ENCODE results near the gene CUX1. TPM values are rescaled to one million over a fixed set of nuclear protein-coding genes. Genes with fewer than 3 reads are reported as not detected.
A peak's percentile ranks its signal among the peaks of the same experiment; 100 is the strongest.

The CUX1 gene
- total RNA-seq, 1 experiment from 2014 or later, result 64.3 TPM

- TF ChIP-seq ATF2 (CRISPR knock-in tag; IDR thresholded peaks at IDR 0.05; ENCODE audit: borderline replicate concordance, low read depth) (no peak), MYBL2 (CRISPR knock-in tag; IDR thresholded peaks at IDR 0.05) (no peak)
Measured at GRCh38 chr7:101974393-101974792, 157.0 kb downstream of the CUX1 start (continued).

- Mint-ChIP-seq H3K36me3 (peaks cover 7% of the 10 kb centered on the region), H3K4me3 (no peak overlapping the region), H3K27ac (no peak overlapping the region), H3K27me3 (ENCODE audit: low read depth) (no peaks in the 10 kb centered on the region), H3K9me3 (peaks cover 7% of the 10 kb centered on the region; the same call in 1 of the 2 replicates), H3K4me1 (peaks cover 35% of the 10 kb centered on the region)
- ATAC-seq (no peak), DNase-seq (ENCODE audit: low spot score) (no peak)
- POLR2A ChIA-PET, result interaction anchor here (0.5 kb wide), 1 partner anchor 14 kb away, joined by 3 read pairs; no protein-coding TSS in a partner anchor
- TF ChIP-seq RORB (CRISPR knock-in tag; IDR thresholded peaks at IDR 0.05), result no peak
- no peak for TF ChIP-seq ATF3 (CRISPR knock-in tag; conservative IDR thresholded peaks at IDR 0.05)
- TF ChIP-seq CREB1 (CRISPR knock-in tag; IDR thresholded peaks at IDR 0.05), result no peak
- TF ChIP-seq IRF2 (CRISPR knock-in tag; IDR thresholded peaks at IDR 0.05; ENCODE audit: borderline replicate concordance, low read depth), result no peak
- TF ChIP-seq GABPB1 (CRISPR knock-in tag; IDR thresholded peaks at IDR 0.05), result no peak
- no peak for TF ChIP-seq CDX4 (CRISPR knock-in tag; IDR thresholded peaks at IDR 0.05; ENCODE audit: borderline replicate concordance)
- TF ChIP-seq ZMAT4 (CRISPR knock-in tag; IDR thresholded peaks at IDR 0.05), result no peak
- peak; percentile 46; the same call in 1 of the 2 replicates for TF ChIP-seq ZNF121 (CRISPR knock-in tag; IDR thresholded peaks at IDR 0.05)
- CTCF ChIA-PET, result no interaction called here
Measured at GRCh38 chr7:101975046-101975445, 157.6 kb downstream of the CUX1 start.

GRCh38 chr7:101976411-101976810, 159.0 kb downstream of the CUX1 start:
- TF ChIP-seq PRDM15 (CRISPR knock-in tag; IDR thresholded peaks at IDR 0.05) (no peak), FOXP1 (CRISPR knock-in tag; IDR thresholded peaks at IDR 0.05; ENCODE audit: borderline replicate concordance) (no peak), ZNF423 (CRISPR knock-in tag; IDR thresholded peaks at IDR 0.05) (no peak), JAZF1 (CRISPR knock-in tag; IDR thresholded peaks at IDR 0.05) (no peak), HMGXB4 (CRISPR knock-in tag; IDR thresholded peaks at IDR 0.05) (no peak), E2F5 (CRISPR knock-in tag; IDR thresholded peaks at IDR 0.05) (no peak), ATF2 (CRISPR knock-in tag; IDR thresholded peaks at IDR 0.05; ENCODE audit: borderline replicate concordance, low read depth) (no peak), IRF2 (CRISPR knock-in tag; IDR thresholded peaks at IDR 0.05; ENCODE audit: borderline replicate concordance, low read depth) (no peak), ZNF281 (CRISPR knock-in tag; IDR thresholded peaks at IDR 0.05) (no peak)
- Mint-ChIP-seq H3K36me3 (peaks cover 3% of the 10 kb centered on the region; the same call in 1 of the 2 replicates), H3K27ac (no peak overlapping the region), H3K4me3 (no peak overlapping the region), H3K9me3 (peaks cover 2% of the 10 kb centered on the region; the same call in 1 of the 2 replicates), H3K4me1 (peaks cover 30% of the 10 kb centered on the region), H3K27me3 (ENCODE audit: low read depth) (no peaks in the 10 kb centered on the region)
- ChIA-PET POLR2A (no interaction called here), CTCF (interaction anchor here (0.7 kb wide), 1 partner anchor 24 kb away, joined by 3 read pairs; no protein-coding TSS in a partner anchor)
- DNase-seq (ENCODE audit: low spot score), result no peak
- no peak for ATAC-seq
